ENCODE data around the gene ECE1. TPM values are rescaled to one million over a fixed set of nuclear protein-coding genes. Genes with fewer than 3 reads are reported as not detected.
"Not testable (repeated sequence)": the region's sequence is repeated elsewhere in the genome, so short reads cannot be mapped to it uniquely, and the experiment has no call there.

Gene ECE1
- total RNA-seq, 1 donor from 2014 or later, result 139 TPM

DNA sequence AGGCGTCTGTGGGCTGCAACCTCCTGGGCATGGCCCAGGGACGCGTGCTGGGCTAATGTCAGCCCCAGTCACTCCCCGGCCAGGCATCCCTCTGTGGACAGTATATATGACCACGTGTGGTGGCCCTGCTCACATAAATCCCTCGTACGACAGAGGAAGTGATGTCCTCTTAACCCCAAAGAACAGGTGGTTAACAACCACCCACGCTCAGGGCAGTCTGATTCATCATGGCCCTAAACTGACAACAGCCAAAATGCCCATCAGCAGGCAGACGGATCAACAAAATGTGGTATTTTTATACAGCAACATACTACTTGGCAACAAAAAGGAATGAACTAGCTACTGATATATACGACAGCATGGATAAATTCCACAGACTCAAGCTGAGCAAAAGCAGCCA is 51.0 kb downstream of the ECE1 start:
- Mint-ChIP-seq H3K4me3 (no peak overlapping the region), H3K27ac (no peak overlapping the region), H3K4me1 (ENCODE audit: low read depth) (peaks cover 5% of the 10 kb centered on the region), H3K36me3 (ENCODE audit: low read depth) (peaks cover 37% of the 10 kb centered on the region), H3K27me3 (ENCODE audit: insufficient read depth) (no peaks in the 10 kb centered on the region), H3K9me3 (no peaks in the 10 kb centered on the region)
- DNase-seq (ENCODE audit: low spot score), result no peak
- intact Hi-C loops (cut with micrococcal nuclease), result loop anchor here (10.0 kb wide), 1 partner anchor 416 kb away; no protein-coding TSS in a partner anchor

DNA sequence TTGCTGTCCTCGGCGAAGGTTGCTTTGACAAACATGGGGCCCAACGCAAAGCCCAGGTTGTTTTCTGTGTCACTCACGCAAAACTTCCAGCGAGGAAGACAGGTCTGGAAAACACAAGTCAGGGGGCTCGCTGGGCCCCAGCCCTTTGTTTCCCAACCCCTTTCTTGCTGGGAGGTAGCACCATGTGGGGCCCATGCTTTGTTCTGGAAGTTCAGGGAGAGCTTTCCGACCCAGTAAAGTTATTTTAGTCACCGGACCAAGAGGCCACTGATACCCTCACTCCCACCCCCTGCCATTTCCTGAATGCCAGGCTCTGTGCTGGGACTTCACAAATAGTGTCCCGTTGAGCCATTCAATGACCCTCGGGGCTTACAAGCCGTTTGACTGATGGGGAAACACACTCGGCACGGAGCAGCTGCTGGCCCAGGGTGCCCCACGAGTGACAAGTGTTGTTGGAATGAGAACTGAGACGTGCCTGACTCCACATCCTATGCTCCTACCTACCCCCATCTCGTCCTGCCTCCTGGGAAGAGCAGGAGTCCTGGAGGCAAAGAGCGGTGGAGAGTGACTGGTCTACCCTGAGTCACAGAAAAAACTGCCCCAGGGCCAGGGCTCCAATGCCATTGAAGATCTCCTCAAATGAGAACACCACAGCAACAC is 52.0 kb downstream of the ECE1 start:
- Mint-ChIP-seq H3K27ac (no peak overlapping the region), H3K4me1 (ENCODE audit: low read depth) (peaks cover 5% of the 10 kb centered on the region), H3K4me3 (no peak overlapping the region), H3K27me3 (ENCODE audit: insufficient read depth) (no peaks in the 10 kb centered on the region), H3K9me3 (no peaks in the 10 kb centered on the region), H3K36me3 (ENCODE audit: low read depth) (peaks cover 41% of the 10 kb centered on the region)
- DNase-seq (ENCODE audit: low spot score), result no peak
- intact Hi-C loops (cut with micrococcal nuclease), result loop anchor here (10.0 kb wide), 1 partner anchor 417 kb away; no protein-coding TSS in a partner anchor

DNA sequence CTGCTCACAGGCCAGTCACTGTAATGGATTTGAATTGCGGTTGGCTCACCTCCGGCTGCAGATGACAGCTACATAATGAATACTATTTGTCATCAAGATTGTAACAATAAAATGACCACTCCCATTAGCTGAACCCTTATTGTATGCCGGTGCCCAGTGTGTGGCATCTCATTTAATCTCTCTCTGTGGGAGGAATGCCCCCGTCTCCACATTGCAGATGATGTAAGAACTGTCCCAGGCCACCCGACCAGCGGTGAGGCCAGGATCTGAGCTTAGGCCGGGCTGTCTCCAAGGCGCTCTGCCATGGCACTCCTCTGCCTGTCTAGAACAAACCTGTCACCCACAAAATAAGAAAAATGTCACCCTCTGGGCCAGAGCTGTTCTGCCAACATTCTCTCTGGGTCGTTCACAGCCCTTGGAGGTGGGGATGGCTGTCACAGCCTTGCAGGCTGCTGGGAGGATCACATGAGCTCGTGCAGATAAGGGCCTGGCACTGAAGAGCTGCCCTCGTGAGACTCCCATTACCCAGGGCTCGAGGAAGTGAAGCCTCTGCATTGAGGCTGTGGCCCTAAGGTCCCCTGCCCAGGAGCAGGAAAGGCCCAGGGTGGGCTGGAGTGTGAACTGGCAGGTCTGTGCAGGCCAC is 52.7 kb downstream of the ECE1 start:
- H3K27ac Mint-ChIP-seq, result no peak overlapping the region
- peaks cover 5% of the 10 kb centered on the region for H3K4me1 Mint-ChIP-seq (ENCODE audit: low read depth)
- no peaks in the 10 kb centered on the region for H3K9me3 Mint-ChIP-seq
- intact Hi-C loops (cut with micrococcal nuclease), result loop anchor here (10.0 kb wide), 1 partner anchor 417 kb away; no protein-coding TSS in a partner anchor
- no peaks in the 10 kb centered on the region for H3K27me3 Mint-ChIP-seq (ENCODE audit: insufficient read depth)
- H3K4me3 Mint-ChIP-seq, result no peak overlapping the region
- no peak for DNase-seq (ENCODE audit: low spot score)
- H3K36me3 Mint-ChIP-seq (ENCODE audit: low read depth), result peaks cover 45% of the 10 kb centered on the region

DNA sequence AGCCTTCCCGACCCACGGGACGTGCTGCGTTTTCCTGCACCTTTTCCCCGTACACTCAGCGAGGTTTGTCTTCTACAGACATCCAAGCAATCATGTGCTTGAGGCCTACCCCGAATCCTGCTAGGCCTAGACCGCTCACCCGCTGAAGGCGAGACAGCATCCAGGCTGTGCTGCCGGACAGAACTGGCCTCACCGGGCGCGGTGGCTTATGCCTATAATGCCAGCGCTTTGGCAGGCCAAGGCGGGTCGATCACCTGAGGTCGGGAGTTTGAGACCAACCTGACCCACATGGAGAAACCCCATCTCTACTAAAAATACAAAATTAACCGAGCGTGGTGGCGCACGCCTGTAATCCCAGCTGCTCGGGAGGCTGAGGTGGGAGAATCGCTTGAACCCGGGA is 54.1 kb downstream of the ECE1 start:
- Mint-ChIP-seq H3K27me3 (ENCODE audit: insufficient read depth) (no peaks in the 10 kb centered on the region), H3K9me3 (no peaks in the 10 kb centered on the region), H3K36me3 (ENCODE audit: low read depth) (peaks cover 40% of the 10 kb centered on the region), H3K4me1 (ENCODE audit: low read depth) (peaks cover 5% of the 10 kb centered on the region), H3K27ac (no peak overlapping the region), H3K4me3 (no peak overlapping the region)
- DNase-seq (ENCODE audit: low spot score), result no peak
- intact Hi-C loops (cut with micrococcal nuclease), result loop anchor here (10.0 kb wide), 1 partner anchor 419 kb away; no protein-coding TSS in a partner anchor

DNA sequence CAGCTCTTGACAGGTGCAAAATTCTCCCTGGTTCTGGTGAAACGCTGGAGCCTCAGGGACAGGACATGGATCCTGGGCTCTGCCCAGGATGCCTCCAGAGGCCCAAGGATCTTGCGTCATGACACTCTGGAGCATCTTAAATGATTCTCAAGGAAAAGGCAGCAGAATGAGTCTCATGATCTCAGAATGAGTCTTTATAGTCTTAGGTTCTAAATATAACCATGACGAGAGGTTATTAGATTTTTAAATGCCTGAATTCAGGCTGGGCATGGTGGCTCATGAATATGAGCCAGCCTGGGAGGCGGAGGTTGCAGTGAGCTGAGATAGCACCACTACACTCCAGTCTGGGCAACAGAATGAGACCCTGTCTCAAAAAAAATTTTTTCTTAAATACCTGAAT is 55.5 kb downstream of the ECE1 start:
- Mint-ChIP-seq H3K27ac (no peak overlapping the region), H3K4me1 (ENCODE audit: low read depth) (peaks cover 5% of the 10 kb centered on the region), H3K9me3 (no peaks in the 10 kb centered on the region), H3K27me3 (ENCODE audit: insufficient read depth) (no peaks in the 10 kb centered on the region), H3K36me3 (ENCODE audit: low read depth) (peaks cover 37% of the 10 kb centered on the region), H3K4me3 (no peak overlapping the region)
- DNase-seq (ENCODE audit: low spot score), result no peak
- intact Hi-C loops (cut with micrococcal nuclease), result loop anchor here (10.0 kb wide), 1 partner anchor 420 kb away; no protein-coding TSS in a partner anchor

DNA sequence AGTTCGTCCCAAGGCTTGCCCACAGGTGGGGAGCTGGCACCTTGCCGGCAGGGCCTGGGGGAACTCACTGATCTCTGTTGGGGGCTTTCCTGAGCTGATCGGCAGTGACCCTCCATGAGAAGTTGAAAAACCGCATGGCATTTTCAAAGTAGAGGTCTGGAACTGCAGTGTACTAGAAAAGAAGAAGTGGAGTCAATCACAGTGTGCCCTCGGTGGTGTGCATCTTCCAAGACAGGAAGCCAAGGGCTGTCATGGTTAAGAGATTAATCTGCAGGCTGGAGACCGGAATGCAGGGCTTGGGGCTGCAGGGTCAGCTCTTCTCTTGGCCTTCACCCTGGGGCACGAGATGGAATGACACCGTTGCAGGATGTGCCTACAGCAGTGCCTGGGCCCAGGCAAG is 56.8 kb downstream of the ECE1 start:
- Mint-ChIP-seq H3K27ac (no peak overlapping the region), H3K27me3 (ENCODE audit: insufficient read depth) (no peaks in the 10 kb centered on the region), H3K4me1 (ENCODE audit: low read depth) (no peaks in the 10 kb centered on the region), H3K9me3 (no peaks in the 10 kb centered on the region), H3K36me3 (ENCODE audit: low read depth) (peaks cover 31% of the 10 kb centered on the region), H3K4me3 (no peak overlapping the region)
- intact Hi-C loops (cut with micrococcal nuclease), result loop anchor here (10.0 kb wide), 1 partner anchor 421 kb away; no protein-coding TSS in a partner anchor
- DNase-seq (ENCODE audit: low spot score), result no peak

DNA sequence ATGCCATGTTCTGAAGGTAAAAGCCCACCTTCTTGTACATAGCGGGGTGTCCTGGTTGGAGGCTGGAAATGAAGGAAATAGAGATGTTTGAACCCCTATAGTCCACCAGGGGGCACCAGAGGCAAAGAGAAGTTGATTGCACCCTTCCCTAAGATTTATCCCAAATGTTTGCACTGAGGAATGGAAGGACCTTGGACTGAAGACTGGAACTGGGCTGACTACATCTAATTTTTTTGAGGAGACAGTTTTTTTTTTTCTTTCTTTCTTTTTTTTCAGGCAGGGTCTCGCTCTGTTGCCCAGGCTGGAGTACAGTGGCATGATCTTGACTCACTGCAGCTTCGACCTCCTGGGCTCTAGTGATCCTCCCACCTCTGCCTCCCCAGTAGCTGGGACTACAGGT is 58.2 kb downstream of the ECE1 start:
- Mint-ChIP-seq H3K4me1 (ENCODE audit: low read depth) (no peaks in the 10 kb centered on the region), H3K4me3 (no peak overlapping the region), H3K36me3 (ENCODE audit: low read depth) (peaks cover 29% of the 10 kb centered on the region), H3K27me3 (ENCODE audit: insufficient read depth) (no peaks in the 10 kb centered on the region), H3K9me3 (no peaks in the 10 kb centered on the region), H3K27ac (peak overlapping the region; percentile 40)
- no peak for DNase-seq (ENCODE audit: low spot score)
- intact Hi-C loops (cut with micrococcal nuclease), result loop anchor here (1.0 to 10.0 kb wide), 2 partner anchors 136 to 423 kb away; no protein-coding TSS in a partner anchor

DNA sequence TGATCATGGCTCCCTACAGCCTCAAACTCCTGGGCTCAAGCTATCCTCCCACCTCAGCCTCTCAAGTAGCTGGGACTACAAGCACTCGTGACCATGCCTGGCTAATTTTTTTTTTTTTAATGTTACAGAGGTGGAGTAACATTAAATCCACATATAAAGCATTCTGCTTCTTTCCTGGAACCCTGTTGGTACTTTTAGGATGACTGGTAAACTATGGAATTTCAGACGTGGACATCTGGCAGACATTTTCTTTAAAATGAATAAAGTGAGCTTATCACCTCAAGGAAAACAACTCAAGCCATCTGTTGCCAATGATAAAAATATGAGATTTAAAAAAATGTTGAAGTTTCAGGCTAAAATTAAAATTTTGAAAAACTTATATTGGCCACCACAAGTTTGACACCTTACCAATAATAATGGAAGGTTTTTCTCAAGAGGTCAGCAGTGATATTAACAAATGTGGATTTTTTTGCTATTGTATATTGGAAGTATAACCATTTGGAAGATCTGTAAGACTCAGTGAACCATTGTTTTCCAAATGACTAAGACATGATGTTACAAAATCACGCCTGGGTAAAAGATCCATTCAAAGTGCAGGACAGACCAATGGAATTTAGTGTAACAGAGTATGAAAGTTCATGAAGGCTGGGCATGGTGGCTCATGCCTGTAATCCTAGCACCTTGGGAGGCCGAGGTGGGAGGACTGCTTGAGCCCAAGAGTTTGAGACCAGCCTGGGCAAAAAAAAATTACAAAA is 60.8 kb downstream of the ECE1 start:
- H3K27ac Mint-ChIP-seq, result no peak overlapping the region
- intact Hi-C loops (cut with micrococcal nuclease), result no loop called here
- peaks cover 28% of the 10 kb centered on the region for H3K36me3 Mint-ChIP-seq (ENCODE audit: low read depth)
- no peak for DNase-seq (ENCODE audit: low spot score)
- H3K4me1 Mint-ChIP-seq (ENCODE audit: low read depth), result no peaks in the 10 kb centered on the region
- H3K27me3 Mint-ChIP-seq (ENCODE audit: insufficient read depth), result no peaks in the 10 kb centered on the region
- no peak overlapping the region for H3K4me3 Mint-ChIP-seq
- no peaks in the 10 kb centered on the region for H3K9me3 Mint-ChIP-seq

DNA sequence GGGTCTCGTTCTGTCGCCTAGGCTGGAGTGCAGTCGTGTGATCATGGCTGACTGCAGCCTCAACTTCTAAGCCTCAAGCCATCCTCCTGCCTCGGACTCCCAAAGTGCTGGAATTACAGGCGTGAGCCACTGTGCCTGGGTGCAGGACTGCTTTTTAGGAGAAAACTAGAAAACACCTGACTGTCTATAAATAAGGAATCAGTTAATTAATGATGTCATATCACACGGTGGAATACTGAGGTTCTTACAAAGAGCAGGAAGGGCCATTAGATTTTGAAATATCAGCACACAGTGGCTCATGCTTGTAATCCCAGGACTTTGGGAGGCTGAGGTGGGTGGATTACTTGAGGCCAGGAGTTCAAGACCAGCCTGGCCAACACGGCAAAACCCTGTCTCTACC is 62.0 kb downstream of the ECE1 start:
- H3K27me3 Mint-ChIP-seq (ENCODE audit: insufficient read depth); H3K9me3 Mint-ChIP-seq; H3K4me3 Mint-ChIP-seq; intact Hi-C loops (cut with micrococcal nuclease); DNase-seq (ENCODE audit: low spot score); H3K4me1 Mint-ChIP-seq (ENCODE audit: low read depth); H3K27ac Mint-ChIP-seq: not testable (repeated sequence)
- H3K36me3 Mint-ChIP-seq (ENCODE audit: low read depth), result peaks cover 28% of the 10 kb centered on the region

DNA sequence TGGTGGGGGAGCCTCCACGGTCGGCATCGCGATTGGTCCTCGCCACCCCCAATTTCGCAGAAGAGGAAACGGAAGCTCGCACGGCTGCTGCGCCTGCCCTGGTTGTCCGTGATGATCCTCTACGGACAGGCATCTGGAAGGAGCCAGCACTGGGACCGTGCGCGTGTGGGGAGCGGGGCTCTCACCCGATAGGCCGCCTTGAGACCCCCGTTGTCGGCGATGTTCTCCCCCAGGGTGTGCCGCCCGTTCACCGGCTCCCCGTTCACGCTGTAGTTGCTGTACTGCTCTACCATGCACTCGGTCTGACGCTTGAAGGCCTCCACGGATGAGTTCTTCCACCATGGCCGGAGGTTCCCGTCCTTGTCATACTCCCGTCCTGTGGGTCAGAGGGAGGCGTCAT is 65.2 kb downstream of the ECE1 start:
- H3K4me1 Mint-ChIP-seq (ENCODE audit: low read depth), result no peaks in the 10 kb centered on the region
- no peak for DNase-seq (ENCODE audit: low spot score)
- no peaks in the 10 kb centered on the region for H3K9me3 Mint-ChIP-seq
- intact Hi-C loops (cut with micrococcal nuclease), result no loop called here
- H3K4me3 Mint-ChIP-seq, result no peak overlapping the region
- no peak overlapping the region for H3K27ac Mint-ChIP-seq
- H3K27me3 Mint-ChIP-seq (ENCODE audit: insufficient read depth), result no peaks in the 10 kb centered on the region
- H3K36me3 Mint-ChIP-seq (ENCODE audit: low read depth), result peaks cover 30% of the 10 kb centered on the region

DNA sequence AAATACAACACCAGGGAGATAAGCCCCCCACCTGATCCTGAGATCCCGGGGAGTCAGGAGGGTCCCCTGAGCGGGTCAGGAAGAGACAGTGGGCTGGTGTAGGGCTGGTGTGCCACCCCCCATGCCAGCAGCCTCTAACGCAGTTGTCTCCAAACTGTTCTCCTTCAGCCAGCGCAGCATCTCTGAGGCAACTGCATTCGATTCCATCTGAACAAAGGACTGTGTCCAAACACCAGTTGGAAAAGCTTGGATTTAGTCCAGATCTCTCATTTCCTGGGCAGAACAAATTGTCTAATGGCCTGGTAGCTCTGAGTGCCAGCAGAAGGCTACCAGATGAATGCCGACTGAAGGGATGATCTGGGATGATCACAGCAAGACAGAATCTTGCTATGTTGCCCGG is 69.4 kb downstream of the ECE1 start:
- H3K4me3 Mint-ChIP-seq, result no peak overlapping the region
- no peaks in the 10 kb centered on the region for H3K9me3 Mint-ChIP-seq
- intact Hi-C loops (cut with micrococcal nuclease), result no loop called here
- no peaks in the 10 kb centered on the region for H3K4me1 Mint-ChIP-seq (ENCODE audit: low read depth)
- no peak for DNase-seq (ENCODE audit: low spot score)
- H3K27ac Mint-ChIP-seq, result no peak overlapping the region
- no peaks in the 10 kb centered on the region for H3K27me3 Mint-ChIP-seq (ENCODE audit: insufficient read depth)
- H3K36me3 Mint-ChIP-seq (ENCODE audit: low read depth), result peaks cover 27% of the 10 kb centered on the region

DNA sequence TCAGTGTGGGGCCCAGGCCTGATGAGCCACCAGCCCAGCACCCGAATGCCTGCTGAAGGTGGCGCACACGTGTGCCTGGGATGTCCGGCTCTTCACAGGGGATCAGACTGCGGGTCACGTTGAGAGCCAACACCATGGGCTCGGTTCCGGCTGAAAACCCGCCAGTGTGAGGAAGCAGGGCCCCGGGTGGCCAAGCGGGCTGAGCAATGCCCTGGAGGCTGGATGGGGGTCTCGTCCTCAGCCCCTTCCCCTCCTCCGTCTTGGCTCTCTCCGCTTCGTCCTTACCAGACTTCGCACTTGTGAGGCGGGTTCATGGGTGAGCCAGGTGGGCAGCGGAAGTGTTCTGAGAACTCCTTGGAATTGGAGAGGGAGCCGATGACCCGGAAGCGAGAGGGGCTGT is 70.6 kb downstream of the ECE1 start:
- Mint-ChIP-seq H3K4me1 (ENCODE audit: low read depth) (no peaks in the 10 kb centered on the region), H3K4me3 (no peak overlapping the region), H3K27me3 (ENCODE audit: insufficient read depth) (no peaks in the 10 kb centered on the region), H3K36me3 (ENCODE audit: low read depth) (peaks cover 24% of the 10 kb centered on the region), H3K9me3 (no peaks in the 10 kb centered on the region), H3K27ac (no peak overlapping the region)
- no peak for DNase-seq (ENCODE audit: low spot score)
- intact Hi-C loops (cut with micrococcal nuclease), result no loop called here
